Measurements from ENCODE around the gene CKAP2L. TPM values are rescaled to one million over a fixed set of nuclear protein-coding genes. Genes with fewer than 3 reads are reported as not detected.

CKAP2L gene
- total and polyA plus RNA-seq, 4 donors, result 0.19 to 15.9 (median 0.91) TPM; not detected in 1

DNA sequence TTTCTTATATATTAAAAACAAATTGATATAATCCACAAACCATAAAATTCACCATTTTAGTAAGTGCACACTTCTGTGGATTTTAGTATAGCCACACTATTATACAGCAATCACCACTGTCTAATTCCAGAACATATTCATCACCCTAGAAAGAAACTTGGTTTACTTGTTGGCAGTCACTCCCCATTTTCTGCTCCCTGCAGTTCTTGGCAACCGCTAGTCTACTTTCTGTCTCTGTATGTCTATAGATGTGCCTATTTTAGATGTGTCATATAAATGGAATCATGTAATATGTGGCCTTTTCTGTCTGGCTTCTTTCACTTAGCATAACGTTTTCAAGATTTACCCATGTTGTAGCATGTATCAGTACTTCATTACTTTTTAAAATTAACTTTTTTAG, 5.7 kb downstream of the CKAP2L start:
- Histone ChIP-seq H3K4me3 (ENCODE audit: low read depth in 1 of 3, low read length in 3 of 3) (no peak overlapping the region), H3K27ac (ENCODE audit: low read depth in 1 of 2, low read length in 2 of 2) (no peak overlapping the region), H3K9me3 (ENCODE audit: control insufficient read depth in 4 of 4, low read length in 3 of 4) (no peaks in the 10 kb centered on the region), H3K4me1 (ENCODE audit: control insufficient read depth in 4 of 4, insufficient read depth in 4 of 4, low read length in 3 of 4) (peaks cover 0 to 11% (median 5%) of the 10 kb centered on the region in 4 donors), H3K9ac (ENCODE audit: low read depth in 1 of 2, low read length in 2 of 2) (no peak overlapping the region), H3K27me3 (ENCODE audit: control insufficient read depth in 4 of 4, insufficient read depth in 4 of 4, low read length in 3 of 4) (no peaks in the 10 kb centered on the region), H3K36me3 (ENCODE audit: control insufficient read depth in 4 of 4, insufficient read depth in 3 of 4, low read depth in 1 of 4, low read length in 3 of 4) (no peaks in the 10 kb centered on the region)
- no peak for DNase-seq (ENCODE audit: low spot score)
- 91% methylated on average over 2 of the region's 2 CpGs for WGBS
- TF ChIP-seq HNF4G (IDR thresholded peaks at IDR 0.05), result no peak
- no peak for TF ChIP-seq YY1 (IDR thresholded peaks at IDR 0.05)

DNA sequence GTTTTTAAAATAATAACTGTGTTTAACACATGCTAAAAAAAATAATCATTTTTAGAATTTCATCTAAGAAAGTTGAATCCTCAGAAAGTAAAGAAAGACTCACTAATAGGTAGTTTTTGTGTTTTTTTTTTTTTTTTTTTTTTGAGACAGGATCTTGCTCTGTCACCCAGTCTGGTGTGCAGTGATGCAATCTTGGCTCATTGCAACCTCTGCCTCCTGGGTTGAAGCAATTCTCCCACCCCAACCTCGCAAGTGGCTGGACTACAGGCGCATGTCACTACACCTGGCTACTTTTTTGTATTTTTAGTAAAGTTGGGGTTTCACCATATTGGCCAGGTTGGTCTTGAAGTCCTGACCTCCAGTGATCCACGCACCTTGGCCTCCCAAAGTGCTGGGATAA, 7.1 kb downstream of the CKAP2L start:
- TF ChIP-seq, protein P1, sequence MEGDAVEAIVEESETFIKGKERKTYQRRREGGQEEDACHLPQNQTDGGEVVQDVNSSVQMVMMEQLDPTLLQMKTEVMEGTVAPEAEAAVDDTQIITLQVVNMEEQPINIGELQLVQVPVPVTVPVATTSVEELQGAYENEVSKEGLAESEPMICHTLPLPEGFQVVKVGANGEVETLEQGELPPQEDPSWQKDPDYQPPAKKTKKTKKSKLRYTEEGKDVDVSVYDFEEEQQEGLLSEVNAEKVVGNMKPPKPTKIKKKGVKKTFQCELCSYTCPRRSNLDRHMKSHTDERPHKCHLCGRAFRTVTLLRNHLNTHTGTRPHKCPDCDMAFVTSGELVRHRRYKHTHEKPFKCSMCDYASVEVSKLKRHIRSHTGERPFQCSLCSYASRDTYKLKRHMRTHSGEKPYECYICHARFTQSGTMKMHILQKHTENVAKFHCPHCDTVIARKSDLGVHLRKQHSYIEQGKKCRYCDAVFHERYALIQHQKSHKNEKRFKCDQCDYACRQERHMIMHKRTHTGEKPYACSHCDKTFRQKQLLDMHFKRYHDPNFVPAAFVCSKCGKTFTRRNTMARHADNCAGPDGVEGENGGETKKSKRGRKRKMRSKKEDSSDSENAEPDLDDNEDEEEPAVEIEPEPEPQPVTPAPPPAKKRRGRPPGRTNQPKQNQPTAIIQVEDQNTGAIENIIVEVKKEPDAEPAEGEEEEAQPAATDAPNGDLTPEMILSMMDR (IDR thresholded peaks at IDR 0.05; ENCODE audit: low read depth, low read length, missing input control), result no peak
- TF ChIP-seq HNF4A (conservative IDR thresholded peaks at IDR 0.05) (peak; percentile 58 to 59), YY1 (IDR thresholded peaks at IDR 0.05) (no peak), SP1 (IDR thresholded peaks at IDR 0.05) (peak; percentile 52), NR2F2 (IDR thresholded peaks at IDR 0.05) (no peak), FOXA2 (IDR thresholded peaks at IDR 0.05) (no peak), FOXA1 (IDR thresholded peaks at IDR 0.05) (no peak), HNF4G (IDR thresholded peaks at IDR 0.05) (no peak), EGR1 (IDR thresholded peaks at IDR 0.05; ENCODE audit: low read depth in 2 of 2) (no peak), JUND (IDR thresholded peaks at IDR 0.05) (peak in 1 of 2 donors; percentile 50), RXRA (IDR thresholded peaks at IDR 0.05) (peak; percentile 56 to 58), TAF1 (conservative IDR thresholded peaks at IDR 0.05) (no peak), GABPA (IDR thresholded peaks at IDR 0.05 in 1 of 2, conservative IDR thresholded peaks at IDR 0.05 in 1 of 2) (no peak), RAD21 (IDR thresholded peaks at IDR 0.05) (peak in 1 of 2 donors; percentile 39)
- TF ChIP-seq, protein P2, sequence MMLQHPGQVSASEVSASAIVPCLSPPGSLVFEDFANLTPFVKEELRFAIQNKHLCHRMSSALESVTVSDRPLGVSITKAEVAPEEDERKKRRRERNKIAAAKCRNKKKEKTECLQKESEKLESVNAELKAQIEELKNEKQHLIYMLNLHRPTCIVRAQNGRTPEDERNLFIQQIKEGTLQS (IDR thresholded peaks at IDR 0.05), result peak; percentile 84
- TF ChIP-seq, protein P3, sequence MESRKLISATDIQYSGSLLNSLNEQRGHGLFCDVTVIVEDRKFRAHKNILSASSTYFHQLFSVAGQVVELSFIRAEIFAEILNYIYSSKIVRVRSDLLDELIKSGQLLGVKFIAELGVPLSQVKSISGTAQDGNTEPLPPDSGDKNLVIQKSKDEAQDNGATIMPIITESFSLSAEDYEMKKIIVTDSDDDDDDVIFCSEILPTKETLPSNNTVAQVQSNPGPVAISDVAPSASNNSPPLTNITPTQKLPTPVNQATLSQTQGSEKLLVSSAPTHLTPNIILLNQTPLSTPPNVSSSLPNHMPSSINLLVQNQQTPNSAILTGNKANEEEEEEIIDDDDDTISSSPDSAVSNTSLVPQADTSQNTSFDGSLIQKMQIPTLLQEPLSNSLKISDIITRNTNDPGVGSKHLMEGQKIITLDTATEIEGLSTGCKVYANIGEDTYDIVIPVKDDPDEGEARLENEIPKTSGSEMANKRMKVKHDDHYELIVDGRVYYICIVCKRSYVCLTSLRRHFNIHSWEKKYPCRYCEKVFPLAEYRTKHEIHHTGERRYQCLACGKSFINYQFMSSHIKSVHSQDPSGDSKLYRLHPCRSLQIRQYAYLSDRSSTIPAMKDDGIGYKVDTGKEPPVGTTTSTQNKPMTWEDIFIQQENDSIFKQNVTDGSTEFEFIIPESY (IDR thresholded peaks at IDR 0.05), result no peak
- TF ChIP-seq, protein P4, sequence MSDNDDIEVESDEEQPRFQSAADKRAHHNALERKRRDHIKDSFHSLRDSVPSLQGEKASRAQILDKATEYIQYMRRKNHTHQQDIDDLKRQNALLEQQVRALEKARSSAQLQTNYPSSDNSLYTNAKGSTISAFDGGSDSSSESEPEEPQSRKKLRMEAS (IDR thresholded peaks at IDR 0.05), result no peak
- TF ChIP-seq, protein P5, sequence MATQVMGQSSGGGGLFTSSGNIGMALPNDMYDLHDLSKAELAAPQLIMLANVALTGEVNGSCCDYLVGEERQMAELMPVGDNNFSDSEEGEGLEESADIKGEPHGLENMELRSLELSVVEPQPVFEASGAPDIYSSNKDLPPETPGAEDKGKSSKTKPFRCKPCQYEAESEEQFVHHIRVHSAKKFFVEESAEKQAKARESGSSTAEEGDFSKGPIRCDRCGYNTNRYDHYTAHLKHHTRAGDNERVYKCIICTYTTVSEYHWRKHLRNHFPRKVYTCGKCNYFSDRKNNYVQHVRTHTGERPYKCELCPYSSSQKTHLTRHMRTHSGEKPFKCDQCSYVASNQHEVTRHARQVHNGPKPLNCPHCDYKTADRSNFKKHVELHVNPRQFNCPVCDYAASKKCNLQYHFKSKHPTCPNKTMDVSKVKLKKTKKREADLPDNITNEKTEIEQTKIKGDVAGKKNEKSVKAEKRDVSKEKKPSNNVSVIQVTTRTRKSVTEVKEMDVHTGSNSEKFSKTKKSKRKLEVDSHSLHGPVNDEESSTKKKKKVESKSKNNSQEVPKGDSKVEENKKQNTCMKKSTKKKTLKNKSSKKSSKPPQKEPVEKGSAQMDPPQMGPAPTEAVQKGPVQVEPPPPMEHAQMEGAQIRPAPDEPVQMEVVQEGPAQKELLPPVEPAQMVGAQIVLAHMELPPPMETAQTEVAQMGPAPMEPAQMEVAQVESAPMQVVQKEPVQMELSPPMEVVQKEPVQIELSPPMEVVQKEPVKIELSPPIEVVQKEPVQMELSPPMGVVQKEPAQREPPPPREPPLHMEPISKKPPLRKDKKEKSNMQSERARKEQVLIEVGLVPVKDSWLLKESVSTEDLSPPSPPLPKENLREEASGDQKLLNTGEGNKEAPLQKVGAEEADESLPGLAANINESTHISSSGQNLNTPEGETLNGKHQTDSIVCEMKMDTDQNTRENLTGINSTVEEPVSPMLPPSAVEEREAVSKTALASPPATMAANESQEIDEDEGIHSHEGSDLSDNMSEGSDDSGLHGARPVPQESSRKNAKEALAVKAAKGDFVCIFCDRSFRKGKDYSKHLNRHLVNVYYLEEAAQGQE (IDR thresholded peaks at IDR 0.05), result no peak
- no peak overlapping the region for H3K9ac ChIP-seq (ENCODE audit: low read depth in 1 of 2, low read length in 2 of 2)
- H3K4me1 ChIP-seq (ENCODE audit: control insufficient read depth in 4 of 4, insufficient read depth in 4 of 4, low read length in 3 of 4), result peaks cover 0 to 16% (median 8%) of the 10 kb centered on the region in 4 donors
- no peaks in the 10 kb centered on the region for H3K9me3 ChIP-seq (ENCODE audit: control insufficient read depth in 4 of 4, low read length in 3 of 4)
- H3K4me3 ChIP-seq (ENCODE audit: low read depth in 1 of 3, low read length in 3 of 3), result no peak overlapping the region
- H3K36me3 ChIP-seq (ENCODE audit: control insufficient read depth in 4 of 4, insufficient read depth in 3 of 4, low read depth in 1 of 4, low read length in 3 of 4), result no peaks in the 10 kb centered on the region
- no peaks in the 10 kb centered on the region for H3K27me3 ChIP-seq (ENCODE audit: control insufficient read depth in 4 of 4, insufficient read depth in 4 of 4, low read length in 3 of 4)
- peak overlapping the region; percentile 34 to 55 for H3K27ac ChIP-seq (ENCODE audit: low read depth in 1 of 2, low read length in 2 of 2)
- DNase-seq (ENCODE audit: low spot score), result peak; percentile 40
- 55% methylated on average over 3 of the region's 3 CpGs for WGBS

Data from liver (tissue), 9 donors.